Activated effector memory CD4-positive, alpha-beta T cell treated with anti-CD3 and anti-CD28 coated beads, Interleukin-2, amount 50 U/mL, for 16 hours (primary cell): ENCODE data around the gene EIF3D.

ENCODE experiments used
- DNase-seq: peaks from one replicate; pipeline ENCODE4 v3.0.0-alpha.2; 2020

The EIF3D gene

GRCh38 chr22:36505998-36506635 is 22.8 kb downstream of the EIF3D start:
- DNase-seq, result no peak

GRCh38 chr22:36497910-36498665 is 30.9 kb downstream of the EIF3D start:
- DNase-seq, result no peak

GRCh38 chr22:36493690-36494110 is 35.3 kb downstream of the EIF3D start:
- DNase-seq, result no peak

GRCh38 chr22:36492109-36492508 is 36.9 kb downstream of the EIF3D start:
- no peak for DNase-seq

- no peak for DNase-seq
Measured at GRCh38 chr22:36491155-36491554, 37.8 kb downstream of the EIF3D start.

GRCh38 chr22:36486619-36487384 is 42.2 kb downstream of the EIF3D start:
- peak; percentile 83 for DNase-seq

GRCh38 chr22:36481393-36482168 is 47.4 kb downstream of the EIF3D start, which contains the start of gene TXN2:
TSS of gene TXN2 (minus strand) at chr22:36481640. CDS start at chr22:36480837, 803 bp downstream.
- DNase-seq, result peak; percentile 98

- DNase-seq, result no peak
Measured at GRCh38 chr22:36480941-36481392, 48.0 kb downstream of the EIF3D start.

GRCh38 chr22:36478966-36479365 is 50.0 kb downstream of the EIF3D start:
- no peak for DNase-seq

GRCh38 chr22:36475341-36475740 is 53.6 kb downstream of the EIF3D start:
- DNase-seq, result no peak

- no peak for DNase-seq
Measured at GRCh38 chr22:36472689-36473088, 56.3 kb downstream of the EIF3D start.

GRCh38 chr22:36471341-36471821 is 57.6 kb downstream of the EIF3D start:
- DNase-seq, result no peak

- no peak for DNase-seq
Measured at GRCh38 chr22:36470994-36471331, 58.0 kb downstream of the EIF3D start.

GRCh38 chr22:36470162-36470993 is 58.6 kb downstream of the EIF3D start:
- DNase-seq, result peak; percentile 93

GRCh38 chr22:36469094-36469710 is 59.8 kb downstream of the EIF3D start:
- DNase-seq, result no peak

GRCh38 chr22:36467946-36468345 is 61.0 kb downstream of the EIF3D start:
- DNase-seq, result no peak

- no peak for DNase-seq
Measured at GRCh38 chr22:36467042-36467810, 61.7 kb downstream of the EIF3D start.

- DNase-seq, result no peak
Measured at GRCh38 chr22:36466258-36466657, 62.7 kb downstream of the EIF3D start.

GRCh38 chr22:36465232-36466021 is 63.5 kb downstream of the EIF3D start:
- DNase-seq, result no peak
